Endothelial cell (in vitro differentiated cells): ENCODE data around the gene SKP1. TPM values are rescaled to one million over a fixed set of nuclear protein-coding genes. Genes with fewer than 3 reads are reported as not detected.

Source experiments
- DNase-seq: peaks from one replicate; pipeline ENCODE4 v3.0.0; 2021; ENCODE audit warnings: low spot score
- H3K27ac Mint-ChIP-seq: one replicate; pipeline ENCODE4 v1.8.0; 2021; ENCODE audit warnings: mixed read lengths, inconsistent platforms; ENCODE audit not compliant: unreplicated experiment
- H3K27me3 Mint-ChIP-seq: one replicate; pipeline ENCODE4 v1.8.0; 2021; ENCODE audit warnings: mild to moderate bottlenecking, moderate library complexity, mixed read lengths, inconsistent platforms; ENCODE audit not compliant: unreplicated experiment
- H3K36me3 Mint-ChIP-seq: one replicate; pipeline ENCODE4 v1.8.0; 2021; ENCODE audit warnings: mild to moderate bottlenecking, low read depth, mixed read lengths, inconsistent platforms; ENCODE audit not compliant: unreplicated experiment
- H3K4me1 Mint-ChIP-seq: one replicate; pipeline ENCODE4 v1.8.0; 2021; ENCODE audit warnings: mild to moderate bottlenecking, mixed read lengths, inconsistent platforms; ENCODE audit not compliant: unreplicated experiment
- H3K4me3 Mint-ChIP-seq: one replicate; pipeline ENCODE4 v1.8.0; 2021; ENCODE audit warnings: mild to moderate bottlenecking, mixed read lengths, inconsistent platforms; ENCODE audit not compliant: unreplicated experiment
- H3K9me3 Mint-ChIP-seq: one replicate; pipeline ENCODE4 v1.8.0; 2021; ENCODE audit warnings: mixed read lengths, inconsistent platforms; ENCODE audit not compliant: unreplicated experiment
- CTCF ChIP-seq: fragments of 200-600 bp; sonication (generic); IDR thresholded peaks from one replicate; pipeline ENCODE4 v1.5.0; 2021; ENCODE audit warnings: antibody characterized with exemption; ENCODE audit not compliant: unreplicated experiment
- total RNA-seq: library from RNA; stranded (reverse); fragmentation: NEBNext Ultra II Directional; extraction: Animal tissue kit (Norgen Biotek cat#: 25700); gene quantifications from one replicate; pipeline ENCODE4 v1.2.1, GENCODE V29; 2021; ENCODE audit not compliant: unreplicated experiment

The SKP1 gene
- total RNA-seq, 1 donor from 2014 or later = 471 TPM

- no peak for TF ChIP-seq CTCF
- no peak overlapping the region for H3K27ac Mint-ChIP-seq
- peaks cover 8% of the 10 kb centered on the region for H3K27me3 Mint-ChIP-seq
- H3K9me3 Mint-ChIP-seq = no peaks in the 10 kb centered on the region
- H3K4me1 Mint-ChIP-seq = peaks cover 3% of the 10 kb centered on the region
- peaks cover 12% of the 10 kb centered on the region for H3K36me3 Mint-ChIP-seq
- H3K4me3 Mint-ChIP-seq = peak overlapping the region; percentile 50
- DNase-seq = no peak
These were observed 56.2 kb downstream of the SKP1 start for GRCh38 chr5:134120386-134121138.

GRCh38 chr5:134119720-134120119 lies 57.0 kb downstream of the SKP1 start:
- H3K27ac Mint-ChIP-seq = no peak overlapping the region

GRCh38 chr5:134118212-134118835 lies 58.4 kb downstream of the SKP1 start:
- Mint-ChIP-seq H3K27me3 (peaks cover 12% of the 10 kb centered on the region), H3K27ac (no peak overlapping the region), H3K36me3 (peaks cover 12% of the 10 kb centered on the region), H3K4me3 (no peak overlapping the region), H3K9me3 (no peaks in the 10 kb centered on the region), H3K4me1 (peaks cover 7% of the 10 kb centered on the region)
- DNase-seq = no peak
- TF ChIP-seq CTCF = no peak

More at GRCh38 chr5:134119720-134120119, 57.0 kb downstream of the SKP1 start:
- Mint-ChIP-seq H3K9me3 (no peaks in the 10 kb centered on the region), H3K4me1 (peaks cover 3% of the 10 kb centered on the region), H3K36me3 (peaks cover 12% of the 10 kb centered on the region), H3K27me3 (peaks cover 8% of the 10 kb centered on the region), H3K4me3 (no peak overlapping the region)
- TF ChIP-seq CTCF = no peak
- no peak for DNase-seq

GRCh38 chr5:134116789-134117761 lies 59.7 kb downstream of the SKP1 start:
- DNase-seq = no peak
- H3K36me3 Mint-ChIP-seq = peaks cover 12% of the 10 kb centered on the region
- H3K4me3 Mint-ChIP-seq = peak overlapping the region; percentile 66
- H3K27me3 Mint-ChIP-seq = peaks cover 12% of the 10 kb centered on the region
- H3K27ac Mint-ChIP-seq = no peak overlapping the region
- TF ChIP-seq CTCF = no peak
- peaks cover 7% of the 10 kb centered on the region for H3K4me1 Mint-ChIP-seq
- no peaks in the 10 kb centered on the region for H3K9me3 Mint-ChIP-seq
